HG03135 (cell line): ENCODE measurements around the gene PACSIN2.

Source experiments
- ATAC-seq: cut with Tn5 transposase; IDR thresholded peaks from one replicate; pipeline ENCODE4 v1.9.1; 2021; ENCODE audit warnings: mild to moderate bottlenecking, moderate library complexity; ENCODE audit not compliant: unreplicated experiment

The PACSIN2 gene

DNA sequence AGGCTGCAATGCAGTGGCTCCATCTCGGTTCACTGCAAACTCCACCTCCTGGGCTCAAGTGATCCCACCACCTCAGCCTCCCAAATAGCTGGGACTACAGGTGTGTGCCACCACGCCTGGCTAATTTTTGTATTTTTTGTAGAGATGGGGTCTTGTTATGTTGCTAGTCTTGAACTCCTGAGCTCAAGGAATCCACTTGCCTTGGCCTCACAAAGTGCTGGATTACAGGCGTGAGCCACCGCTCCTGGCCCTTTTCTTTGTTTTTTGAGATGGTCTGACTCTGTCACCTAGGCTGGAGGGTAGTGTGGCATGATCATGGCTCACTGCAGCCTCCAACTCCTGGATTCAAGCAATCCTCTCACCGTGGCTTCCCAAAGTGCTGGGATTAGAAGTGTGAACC is 178.9 kb downstream of the PACSIN2 start:
- ATAC-seq: no peak

GRCh38 chr22:42834177-42834949 is 180.6 kb downstream of the PACSIN2 start:
- ATAC-seq: no peak

DNA sequence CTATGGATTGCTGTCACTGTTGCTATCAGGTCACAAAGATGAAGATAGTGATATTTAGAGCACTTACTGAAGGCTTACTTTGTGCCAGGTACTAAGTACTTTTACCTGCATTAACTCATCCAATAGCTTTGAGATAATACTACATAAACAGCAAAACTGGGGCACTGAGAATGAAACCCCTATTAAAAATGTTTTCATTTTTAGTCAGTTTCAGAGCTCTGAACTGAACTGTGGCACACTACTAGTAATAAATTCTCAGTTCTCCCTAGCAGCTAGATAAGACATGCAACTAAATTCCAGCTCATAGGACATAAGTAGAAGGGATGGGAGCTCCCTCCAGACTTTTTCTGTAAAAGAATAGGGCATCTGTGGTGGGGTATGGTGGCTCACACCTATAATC is 181.8 kb downstream of the PACSIN2 start:
- no peak for ATAC-seq

DNA sequence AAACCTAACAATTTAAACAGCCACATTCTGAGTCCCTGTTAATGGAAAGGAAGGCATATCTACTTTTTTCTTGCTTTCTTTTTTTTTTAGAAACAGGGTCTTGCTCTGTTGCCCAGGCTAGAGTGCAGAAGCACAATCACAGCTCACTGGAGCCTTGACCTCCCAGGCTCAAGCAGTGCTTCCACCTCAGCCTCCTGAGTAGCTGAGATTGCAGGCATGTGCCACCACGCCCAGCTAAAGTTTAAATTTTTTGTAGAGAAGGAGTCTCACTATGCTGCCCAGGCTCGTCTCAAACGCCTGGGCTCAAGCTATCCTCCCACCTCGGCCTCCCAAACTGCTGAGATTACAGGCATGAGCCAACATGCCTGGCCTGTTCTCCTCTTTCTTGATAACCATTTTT is 183.2 kb downstream of the PACSIN2 start:
- no peak for ATAC-seq

DNA sequence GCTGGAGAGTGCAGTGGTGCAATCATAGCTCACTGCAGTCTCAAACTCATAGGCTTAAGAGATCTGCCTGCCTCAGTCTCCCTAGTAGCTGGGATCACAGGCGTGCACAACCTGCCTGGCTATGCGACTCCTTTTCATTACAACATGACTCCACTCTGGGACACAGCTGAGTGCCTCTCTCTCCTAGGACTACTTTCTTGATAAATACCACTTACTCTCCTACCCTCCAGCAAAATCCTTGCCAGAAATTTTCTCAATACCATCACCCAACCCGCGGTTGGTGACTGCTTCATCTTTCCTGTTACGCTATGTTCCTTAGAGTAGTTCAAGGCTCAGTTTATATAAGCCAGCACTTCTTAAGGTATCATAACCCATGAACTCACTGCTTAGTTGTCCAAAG is 184.8 kb downstream of the PACSIN2 start:
- ATAC-seq: no peak

DNA sequence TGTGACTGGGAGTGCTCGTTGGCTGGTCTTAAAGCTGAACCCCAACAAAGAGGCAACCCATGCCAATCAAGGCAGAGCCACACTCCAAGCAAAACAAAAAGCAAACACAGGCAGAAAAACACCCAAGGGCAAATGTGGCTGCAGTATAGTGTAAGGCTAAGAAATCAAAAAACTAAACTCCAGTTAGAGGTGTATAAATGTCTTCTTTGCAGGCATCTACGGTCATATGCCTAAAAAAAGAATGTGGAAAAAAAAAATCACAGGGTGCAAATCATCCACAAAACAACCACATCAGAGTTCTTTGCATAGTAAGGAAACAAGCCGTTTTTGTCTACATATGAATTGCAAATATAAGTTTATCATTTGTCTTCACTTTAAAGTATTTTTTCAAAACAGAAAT is 185.6 kb downstream of the PACSIN2 start:
- no peak for ATAC-seq

DNA sequence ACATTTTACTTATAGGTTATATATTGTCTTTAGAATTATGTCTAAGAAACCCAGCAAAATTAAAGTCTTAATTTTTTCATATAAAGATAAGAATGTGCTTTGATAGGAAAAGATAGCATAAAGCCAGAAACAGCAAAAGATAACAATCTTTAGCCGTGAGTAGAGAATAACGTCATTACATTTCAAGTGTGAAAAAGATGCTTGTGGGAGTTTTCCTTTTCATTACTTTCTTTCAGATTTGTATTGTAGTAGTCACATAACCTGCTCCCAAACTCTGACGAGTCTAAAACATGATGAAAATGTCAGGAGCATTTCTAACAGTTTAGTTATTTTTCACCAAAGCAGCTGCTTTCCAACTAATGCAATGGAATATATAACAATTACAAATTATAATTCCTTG is 189.2 kb downstream of the PACSIN2 start:
- ATAC-seq: no peak

DNA sequence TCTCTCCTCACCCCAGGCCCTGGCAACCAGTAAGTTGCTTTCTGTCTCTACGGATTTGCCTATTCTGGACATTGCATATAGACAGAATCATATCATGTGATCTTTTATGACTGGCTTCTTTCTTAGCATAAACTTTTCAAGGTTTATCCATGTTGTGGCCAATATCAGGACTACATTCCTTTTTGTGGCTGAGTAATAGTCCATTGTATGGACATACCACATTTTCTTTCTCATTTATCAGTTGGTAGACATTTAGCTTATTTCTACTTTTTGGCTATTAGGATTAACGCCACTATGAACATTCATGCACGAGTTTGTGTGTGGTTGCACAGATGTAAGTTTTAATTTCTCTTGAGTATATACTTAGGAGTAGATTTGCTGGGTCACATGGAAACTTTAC is 193.6 kb downstream of the PACSIN2 start:
- ATAC-seq: no peak

- ATAC-seq: no peak
These were observed 194.7 kb downstream of the PACSIN2 start for GRCh38 chr22:42820045-42820763.
